ENCODE data around the gene WIPF3. TPM values are rescaled to one million over a fixed set of nuclear protein-coding genes. Genes with fewer than 3 reads are reported as not detected.
A peak's percentile ranks its signal among the peaks of the same experiment; 100 is the strongest.
"Not testable (repeated sequence)": the region's sequence is repeated elsewhere in the genome, so short reads cannot be mapped to it uniquely, and the experiment has no call there.

The WIPF3 gene
- total RNA-seq, 1 donor from 2014 or later = not detected

GRCh38 chr7:29889288-29889687 lies 83.0 kb downstream of the WIPF3 start:
- peaks cover 13% of the 10 kb centered on the region for H3K27me3 Mint-ChIP-seq (ENCODE audit: unreplicated experiment)
- no peak for TF ChIP-seq CTCF (IDR thresholded peaks at IDR 0.05)

GRCh38 chr7:29890251-29890650 lies 83.9 kb downstream of the WIPF3 start:
- no peaks in the 10 kb centered on the region for H3K4me1 Mint-ChIP-seq (ENCODE audit: unreplicated experiment)
- no peak overlapping the region for H3K27ac Mint-ChIP-seq (ENCODE audit: unreplicated experiment)
- TF ChIP-seq CTCF (IDR thresholded peaks at IDR 0.05) = no peak
- peaks cover 5% of the 10 kb centered on the region for H3K27me3 Mint-ChIP-seq (ENCODE audit: unreplicated experiment)
- no peaks in the 10 kb centered on the region for H3K9me3 Mint-ChIP-seq (ENCODE audit: unreplicated experiment)
- no peaks in the 10 kb centered on the region for H3K36me3 Mint-ChIP-seq (ENCODE audit: unreplicated experiment)
- no peak for DNase-seq (ENCODE audit: extremely low spot score, unreplicated experiment)
- H3K4me3 Mint-ChIP-seq (ENCODE audit: unreplicated experiment) = no peak overlapping the region

More at GRCh38 chr7:29889288-29889687, 83.0 kb downstream of the WIPF3 start:
- Mint-ChIP-seq H3K27ac (ENCODE audit: unreplicated experiment) (no peak overlapping the region), H3K4me3 (ENCODE audit: unreplicated experiment) (no peak overlapping the region), H3K36me3 (ENCODE audit: unreplicated experiment) (no peaks in the 10 kb centered on the region), H3K4me1 (ENCODE audit: unreplicated experiment) (no peaks in the 10 kb centered on the region), H3K9me3 (ENCODE audit: unreplicated experiment) (no peaks in the 10 kb centered on the region)
- peak; percentile 17 for DNase-seq (ENCODE audit: extremely low spot score, unreplicated experiment)

- H3K36me3 Mint-ChIP-seq (ENCODE audit: unreplicated experiment); H3K27ac Mint-ChIP-seq (ENCODE audit: unreplicated experiment); H3K9me3 Mint-ChIP-seq (ENCODE audit: unreplicated experiment); H3K27me3 Mint-ChIP-seq (ENCODE audit: unreplicated experiment); H3K4me1 Mint-ChIP-seq (ENCODE audit: unreplicated experiment); H3K4me3 Mint-ChIP-seq (ENCODE audit: unreplicated experiment): not testable (repeated sequence)
- peak; percentile 57 for DNase-seq (ENCODE audit: extremely low spot score, unreplicated experiment)
These were observed 84.5 kb downstream of the WIPF3 start for GRCh38 chr7:29890786-29891185.

GRCh38 chr7:29891766-29892165 lies 85.5 kb downstream of the WIPF3 start:
- no peak for TF ChIP-seq CTCF (IDR thresholded peaks at IDR 0.05)
- Mint-ChIP-seq H3K9me3 (ENCODE audit: unreplicated experiment) (peaks cover 2% of the 10 kb centered on the region), H3K36me3 (ENCODE audit: unreplicated experiment) (no peaks in the 10 kb centered on the region), H3K27me3 (ENCODE audit: unreplicated experiment) (peaks cover 3% of the 10 kb centered on the region), H3K27ac (ENCODE audit: unreplicated experiment) (no peak overlapping the region), H3K4me3 (ENCODE audit: unreplicated experiment) (no peak overlapping the region), H3K4me1 (ENCODE audit: unreplicated experiment) (no peaks in the 10 kb centered on the region)
- peak; percentile 44 for DNase-seq (ENCODE audit: extremely low spot score, unreplicated experiment)

GRCh38 chr7:29892231-29892630 lies 85.9 kb downstream of the WIPF3 start:
- Mint-ChIP-seq H3K27me3 (ENCODE audit: unreplicated experiment) (peaks cover 3% of the 10 kb centered on the region), H3K4me1 (ENCODE audit: unreplicated experiment) (no peaks in the 10 kb centered on the region), H3K36me3 (ENCODE audit: unreplicated experiment) (no peaks in the 10 kb centered on the region), H3K27ac (ENCODE audit: unreplicated experiment) (no peak overlapping the region), H3K4me3 (ENCODE audit: unreplicated experiment) (no peak overlapping the region), H3K9me3 (ENCODE audit: unreplicated experiment) (peaks cover 6% of the 10 kb centered on the region)
- peak; percentile 54 for DNase-seq (ENCODE audit: extremely low spot score, unreplicated experiment)
- TF ChIP-seq CTCF (IDR thresholded peaks at IDR 0.05) = no peak
